ENCODE measurements around the gene B3GAT3. TPM values are rescaled to one million over a fixed set of nuclear protein-coding genes. Genes with fewer than 3 reads are reported as not detected.
A peak's percentile ranks its signal among the peaks of the same experiment; 100 is the strongest.
"Not testable (repeated sequence)": the region's sequence is repeated elsewhere in the genome, so short reads cannot be mapped to it uniquely, and the experiment has no call there.

The B3GAT3 gene
- total RNA-seq, 1 donor from 2014 or later, result 56.6 TPM

DNA sequence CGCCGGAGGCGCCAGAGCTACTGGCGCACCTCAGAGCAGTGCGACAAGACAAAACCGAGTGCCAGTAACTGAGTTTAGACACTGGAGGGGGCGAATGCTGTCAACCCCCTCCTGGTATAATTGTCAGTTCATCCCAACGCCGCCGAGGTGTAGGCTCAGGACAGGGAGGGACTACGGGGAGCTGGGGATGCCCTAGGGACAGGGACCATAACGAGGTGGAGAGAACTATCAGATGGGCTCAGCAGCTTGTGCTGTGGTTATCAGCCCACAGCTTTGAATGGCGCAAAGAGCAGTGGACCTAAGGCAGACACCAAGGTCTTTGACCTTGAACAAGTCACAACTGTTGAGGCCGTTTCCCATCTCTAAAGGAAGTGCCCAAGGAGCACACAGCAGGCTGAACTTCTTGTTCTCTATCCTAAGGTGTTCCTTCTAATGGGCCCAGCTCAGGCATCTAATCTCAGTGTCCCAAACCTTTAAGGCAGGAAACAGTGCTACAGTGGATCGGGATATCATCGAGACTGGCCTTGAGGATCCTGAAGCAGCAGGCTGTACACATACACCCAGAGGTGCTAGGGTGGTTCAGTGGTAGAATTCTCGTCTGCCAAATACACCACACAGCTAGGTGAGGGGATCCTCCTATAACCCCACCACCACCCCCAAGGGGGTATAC, 29.5 kb downstream of the B3GAT3 start:
- ChIA-PET POLR2A (interaction anchor here (0.5 to 4.5 kb wide), 59 partner anchors 10 to 1649 kb away, joined by 3 to 246 read pairs (median 9); partner anchors contain the start of genes AHNAK, B3GAT3, BSCL2 and C11orf98), CTCF (interaction anchor here (0.6 to 3.7 kb wide), 29 partner anchors 8 to 289 kb away, joined by 3 to 23 read pairs (median 4); partner anchors contain the start of genes B3GAT3, C11orf98, CSKMT and EEF1G)
- Mint-ChIP-seq H3K4me3 (peak overlapping the region; percentile 97), H3K27ac (peak overlapping the region; percentile 98), H3K36me3 (ENCODE audit: low read depth) (peaks cover 72% of the 10 kb centered on the region), H3K27me3 (no peaks in the 10 kb centered on the region), H3K9me3 (no peaks in the 10 kb centered on the region), H3K4me1 (peaks cover 54% of the 10 kb centered on the region)
- DNase-seq (no peak), ATAC-seq (ENCODE audit: low read depth) (no peak)
- intact Hi-C loops (cut with micrococcal nuclease), result loop anchor here (5.0 kb wide), 1 partner anchor 270 kb away; no protein-coding TSS in a partner anchor
- TF ChIP-seq, protein P1, sequence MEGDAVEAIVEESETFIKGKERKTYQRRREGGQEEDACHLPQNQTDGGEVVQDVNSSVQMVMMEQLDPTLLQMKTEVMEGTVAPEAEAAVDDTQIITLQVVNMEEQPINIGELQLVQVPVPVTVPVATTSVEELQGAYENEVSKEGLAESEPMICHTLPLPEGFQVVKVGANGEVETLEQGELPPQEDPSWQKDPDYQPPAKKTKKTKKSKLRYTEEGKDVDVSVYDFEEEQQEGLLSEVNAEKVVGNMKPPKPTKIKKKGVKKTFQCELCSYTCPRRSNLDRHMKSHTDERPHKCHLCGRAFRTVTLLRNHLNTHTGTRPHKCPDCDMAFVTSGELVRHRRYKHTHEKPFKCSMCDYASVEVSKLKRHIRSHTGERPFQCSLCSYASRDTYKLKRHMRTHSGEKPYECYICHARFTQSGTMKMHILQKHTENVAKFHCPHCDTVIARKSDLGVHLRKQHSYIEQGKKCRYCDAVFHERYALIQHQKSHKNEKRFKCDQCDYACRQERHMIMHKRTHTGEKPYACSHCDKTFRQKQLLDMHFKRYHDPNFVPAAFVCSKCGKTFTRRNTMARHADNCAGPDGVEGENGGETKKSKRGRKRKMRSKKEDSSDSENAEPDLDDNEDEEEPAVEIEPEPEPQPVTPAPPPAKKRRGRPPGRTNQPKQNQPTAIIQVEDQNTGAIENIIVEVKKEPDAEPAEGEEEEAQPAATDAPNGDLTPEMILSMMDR (IDR thresholded peaks at IDR 0.05), result no peak

GRCh38 chr11:62591448-62592145, 30.2 kb downstream of the B3GAT3 start, which contains the start of gene TUT1:
TUT1 (minus strand) TSS chr11:62591523; CDS start chr11:62591485, 38 bp downstream.
- peak; percentile 85 for ATAC-seq (ENCODE audit: low read depth)
- Mint-ChIP-seq H3K27me3 (no peaks in the 10 kb centered on the region), H3K27ac (peak within 1 kb of the TSS; percentile 98), H3K36me3 (ENCODE audit: low read depth) (peaks cover 65% of the 10 kb centered on the region), H3K4me1 (peaks cover 52% of the 10 kb centered on the region), H3K9me3 (no peaks in the 10 kb centered on the region), H3K4me3 (peak within 1 kb of the TSS; percentile 97)
- ChIA-PET POLR2A (interaction anchor here (0.5 to 4.5 kb wide), 67 partner anchors 11 to 1650 kb away, joined by 3 to 246 read pairs (median 8); partner anchors contain the start of genes AHNAK, B3GAT3, BSCL2 and C11orf98), CTCF (interaction anchor here (0.6 to 3.7 kb wide), 30 partner anchors 10 to 289 kb away, joined by 3 to 23 read pairs (median 4); partner anchors contain the start of genes B3GAT3, C11orf98, CSKMT and EEF1G)
- peak; percentile 83 for DNase-seq
- intact Hi-C loops (cut with micrococcal nuclease), result loop anchor here (1.0 to 5.0 kb wide), 15 partner anchors 8 to 290 kb away; partner anchors contain the start of genes C11orf98, CSKMT, EML3 and GANAB
- TF ChIP-seq, protein P1 (IDR thresholded peaks at IDR 0.05), result no peak

DNA sequence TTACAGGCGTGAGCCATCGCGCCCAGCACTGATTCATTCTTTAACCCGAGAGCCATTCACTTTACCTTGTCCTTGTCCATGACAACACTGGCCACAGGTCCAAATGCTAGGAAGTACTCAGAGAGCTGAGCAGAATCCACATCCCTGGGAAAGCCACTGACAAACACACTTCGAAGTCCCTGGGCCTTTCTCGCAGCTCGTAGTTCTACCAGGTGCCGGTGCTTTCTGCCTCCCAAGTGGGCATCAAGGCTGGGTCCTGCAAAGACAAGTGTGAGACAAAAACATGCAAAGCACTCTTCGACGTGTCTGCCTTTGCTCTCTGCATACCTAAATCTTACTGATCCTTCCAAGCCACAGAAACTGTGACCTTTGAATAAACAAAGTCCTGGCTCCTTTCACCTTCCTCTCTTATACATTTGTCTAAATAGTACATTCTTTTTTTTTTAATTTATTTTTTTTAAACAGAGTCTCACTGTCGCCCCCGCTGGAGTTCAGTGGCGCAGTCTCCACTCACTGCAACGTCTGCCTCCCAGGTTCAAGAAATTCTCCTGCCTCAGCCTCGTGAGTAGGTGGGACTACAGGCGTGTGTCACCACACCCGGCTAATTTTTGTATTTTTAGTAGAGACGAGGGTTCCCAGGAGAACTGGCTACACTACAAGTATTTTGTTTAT, 32.7 kb downstream of the B3GAT3 start:
- intact Hi-C loops (cut with micrococcal nuclease), result no loop called here
- ATAC-seq (ENCODE audit: low read depth) (no peak), DNase-seq (no peak)
- no peaks in the 10 kb centered on the region for H3K27me3 Mint-ChIP-seq
- no peak overlapping the region for H3K27ac Mint-ChIP-seq
- H3K36me3 Mint-ChIP-seq (ENCODE audit: low read depth), result peaks cover 49% of the 10 kb centered on the region
- H3K4me1 Mint-ChIP-seq, result peaks cover 48% of the 10 kb centered on the region
- ChIA-PET POLR2A (interaction anchor here (0.5 to 1.7 kb wide), 8 partner anchors 12 to 217 kb away, joined by 3 to 6 read pairs (median 4); partner anchors contain the start of genes C11orf98, CSKMT, INTS5 and MTA2), CTCF (interaction anchor here (1.1 kb wide), 1 partner anchor 46 kb away, joined by 5 read pairs; no protein-coding TSS in a partner anchor)
- H3K9me3 Mint-ChIP-seq, result no peaks in the 10 kb centered on the region
- H3K4me3 Mint-ChIP-seq, result no peak overlapping the region
- TF ChIP-seq, protein P1 (IDR thresholded peaks at IDR 0.05), result no peak

GRCh38 chr11:62585356-62585755, 36.4 kb downstream of the B3GAT3 start:
- H3K4me3 Mint-ChIP-seq; H3K27ac Mint-ChIP-seq; H3K9me3 Mint-ChIP-seq; DNase-seq; ATAC-seq (ENCODE audit: low read depth); H3K27me3 Mint-ChIP-seq; intact Hi-C loops (cut with micrococcal nuclease): not testable (repeated sequence)
- CTCF ChIA-PET, result interaction anchor here (1.6 kb wide), 1 partner anchor 161 kb away, joined by 3 read pairs; no protein-coding TSS in a partner anchor
- Mint-ChIP-seq H3K36me3 (ENCODE audit: low read depth) (peaks cover 47% of the 10 kb centered on the region), H3K4me1 (peaks cover 13% of the 10 kb centered on the region)
- POLR2A ChIA-PET, result interaction anchor here (0.8 kb wide), 1 partner anchor 296 kb away, joined by 3 read pairs; no protein-coding TSS in a partner anchor

DNA sequence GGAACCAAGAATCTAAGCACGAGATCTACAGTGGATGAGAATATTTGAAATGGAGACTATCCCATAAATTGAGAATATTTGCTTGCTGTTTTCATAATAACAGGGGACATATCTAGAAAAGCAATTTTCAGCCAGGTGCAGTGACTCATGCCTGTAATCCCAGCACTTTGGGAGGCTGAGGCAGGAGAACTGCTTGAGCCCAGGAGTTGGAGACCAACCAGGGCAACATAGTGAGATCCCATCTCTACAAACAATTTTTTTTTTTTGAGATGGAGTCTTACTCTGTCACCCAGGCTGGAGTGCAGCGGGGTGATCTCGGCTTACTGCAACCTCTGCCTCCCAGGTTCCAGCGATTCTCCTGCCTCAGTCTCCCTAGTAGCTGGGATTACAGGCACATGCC, 40.1 kb downstream of the B3GAT3 start:
- not testable (repeated sequence) for H3K4me1 Mint-ChIP-seq, H3K27ac Mint-ChIP-seq

More for the DNA sequence above, 40.1 kb downstream of the B3GAT3 start:
- intact Hi-C loops (cut with micrococcal nuclease); H3K27me3 Mint-ChIP-seq; ATAC-seq (ENCODE audit: low read depth); DNase-seq; H3K9me3 Mint-ChIP-seq; H3K4me3 Mint-ChIP-seq; POLR2A ChIA-PET; CTCF ChIA-PET: not testable (repeated sequence)
- H3K36me3 Mint-ChIP-seq (ENCODE audit: low read depth), result peaks cover 53% of the 10 kb centered on the region

Measured in activated B cell treated with CpG ODN at 0.5 μM for 24 hours (primary cell).